Raji (cell line): ENCODE measurements around the gene MT1B.

Experiments
- POLR2A ChIP-seq: IDR thresholded peaks from 2 replicates; pipeline ENCODE4 v1.6.1; 2011; ENCODE audit warnings: low read depth, low read length, control low read depth; ENCODE audit not compliant: insufficient read depth

MT1B gene

DNA sequence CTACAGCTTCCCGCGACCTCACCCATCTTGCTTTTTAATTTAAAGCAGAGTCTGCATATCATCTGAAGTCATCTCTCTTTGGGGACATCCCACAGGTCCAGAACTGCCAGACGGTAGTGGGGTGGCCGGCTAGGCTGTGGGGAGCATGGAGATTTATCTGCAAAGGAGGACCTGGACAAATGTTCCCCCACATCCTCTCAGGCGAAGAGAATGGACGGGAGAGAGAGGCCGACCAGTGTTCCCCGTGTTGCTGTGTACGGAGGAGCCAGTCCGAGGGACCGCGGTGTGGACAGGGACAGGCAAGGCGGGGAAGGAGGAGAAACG lies 19.9 kb upstream of the MT1B start:
- no peak for TF ChIP-seq POLR2A

DNA sequence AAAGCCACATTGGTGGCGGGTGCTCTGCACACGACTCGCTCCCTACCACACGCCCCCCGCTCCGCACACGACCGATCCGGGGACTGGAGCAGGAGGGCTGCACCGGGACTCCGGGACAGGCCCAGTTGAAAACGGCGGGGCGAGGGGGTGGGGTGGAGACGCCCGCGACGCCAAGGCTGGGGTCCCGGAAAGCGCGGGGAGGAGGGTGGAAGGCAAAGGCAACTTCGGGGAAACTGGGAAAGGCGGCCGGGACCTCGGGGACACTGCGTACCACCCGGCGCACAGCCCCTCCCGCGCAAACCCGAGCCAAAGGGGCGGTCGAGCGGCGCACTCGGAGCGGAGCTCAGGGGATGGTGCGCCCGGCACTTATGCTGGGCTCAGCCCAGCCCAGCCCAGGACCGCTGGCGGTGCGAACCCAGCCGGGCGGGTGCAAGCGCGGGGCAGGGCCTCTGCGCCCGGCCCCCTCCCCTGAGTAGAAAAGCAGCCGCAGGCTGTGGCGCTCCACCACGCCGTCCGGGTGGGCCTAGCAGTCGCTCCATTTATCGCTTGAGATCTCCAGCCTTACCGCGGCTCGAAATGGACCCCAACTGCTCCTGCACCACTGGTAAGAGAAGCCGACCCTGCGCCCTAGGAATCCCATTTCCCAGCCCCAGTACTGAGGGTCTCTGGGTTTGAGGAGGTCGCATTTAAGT lies 19.4 kb upstream of the MT1B start, which contains the start of gene MT1M:
Gene MT1M, plus strand, starts transcription at position 504 of the 692 bp plus-strand sequence. Its CDS starts 73 bp downstream, at position 577.
- no peak for TF ChIP-seq POLR2A

DNA sequence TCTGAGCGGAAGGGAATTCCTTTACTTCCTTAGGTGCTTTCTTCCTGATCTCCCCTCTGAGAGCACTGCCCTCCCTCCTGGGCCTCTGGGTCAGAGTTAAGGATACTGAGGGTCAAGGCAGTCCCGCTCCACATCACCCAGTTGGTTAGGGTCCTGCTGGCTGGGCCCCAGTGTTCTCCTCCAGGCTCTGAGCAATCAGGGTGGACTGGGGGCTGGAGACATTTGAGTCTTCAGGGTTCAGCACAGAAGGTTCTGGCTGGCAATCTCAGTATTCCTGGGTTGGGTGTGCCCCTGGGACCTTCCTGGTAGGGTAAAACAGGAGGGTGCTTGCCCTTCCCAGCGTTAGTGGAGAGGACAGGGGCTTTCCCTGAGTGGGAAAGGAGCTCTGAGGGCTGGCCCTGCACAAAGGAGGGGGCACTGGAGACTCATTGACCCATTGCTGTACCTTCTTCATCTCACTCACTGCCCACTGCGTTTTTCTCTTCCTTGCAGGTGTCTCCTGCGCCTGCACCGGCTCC lies 18.8 kb upstream of the MT1B start:
- no peak for TF ChIP-seq POLR2A

DNA sequence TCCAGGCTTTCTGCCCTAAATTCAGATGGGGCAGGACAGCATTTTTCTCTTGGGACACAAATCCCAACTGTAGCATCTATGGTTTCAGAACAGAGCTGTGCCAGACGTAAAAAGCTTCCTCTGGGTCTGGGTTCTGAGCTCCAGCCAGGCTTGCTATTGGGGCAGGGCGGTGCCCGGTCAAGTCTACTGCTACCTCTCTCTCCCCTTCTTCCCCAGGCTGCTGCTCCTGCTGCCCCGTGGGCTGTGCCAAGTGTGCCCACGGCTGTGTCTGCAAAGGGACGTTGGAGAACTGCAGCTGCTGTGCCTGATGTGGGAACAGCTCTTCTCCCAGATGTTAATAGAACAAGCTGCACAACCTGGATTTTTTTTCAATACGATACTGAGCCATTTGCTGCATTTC lies 18.2 kb upstream of the MT1B start:
- no peak for TF ChIP-seq POLR2A

DNA sequence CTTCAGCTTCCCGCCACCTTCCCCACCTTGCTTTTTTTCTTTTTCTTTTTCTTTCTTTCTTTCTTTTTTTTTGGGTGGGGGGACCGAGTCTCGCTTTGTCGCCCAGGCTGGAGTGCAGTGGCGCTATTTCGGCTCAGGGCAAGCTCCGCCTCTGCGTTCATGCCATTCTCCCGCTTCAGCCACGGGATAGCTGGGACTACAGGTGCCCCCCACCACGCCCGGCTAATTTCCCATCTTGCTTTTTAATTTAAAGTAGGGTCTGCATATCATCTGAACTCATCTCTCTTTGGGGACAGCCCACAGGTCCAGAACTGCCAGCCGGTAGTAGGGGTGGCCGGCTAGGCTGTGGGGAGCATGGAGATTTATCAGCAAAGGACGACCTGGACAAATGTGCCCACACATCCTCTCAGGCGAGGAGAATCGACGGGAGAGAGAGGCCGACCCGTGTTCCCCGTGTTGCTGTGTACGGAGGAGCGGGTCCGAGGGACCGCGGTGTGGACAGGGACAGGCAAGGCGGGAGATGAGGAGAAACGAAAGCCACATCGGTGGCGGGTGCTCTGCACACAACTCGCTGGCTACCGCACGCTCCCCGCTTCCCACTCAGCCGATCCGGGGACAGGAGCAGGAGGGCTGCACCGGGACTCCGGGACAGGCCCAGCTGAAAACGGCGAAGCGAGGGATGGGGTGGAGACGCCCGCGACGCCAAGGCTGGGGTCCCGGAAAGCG lies 16.8 kb upstream of the MT1B start:
- TF ChIP-seq POLR2A: no peak

DNA sequence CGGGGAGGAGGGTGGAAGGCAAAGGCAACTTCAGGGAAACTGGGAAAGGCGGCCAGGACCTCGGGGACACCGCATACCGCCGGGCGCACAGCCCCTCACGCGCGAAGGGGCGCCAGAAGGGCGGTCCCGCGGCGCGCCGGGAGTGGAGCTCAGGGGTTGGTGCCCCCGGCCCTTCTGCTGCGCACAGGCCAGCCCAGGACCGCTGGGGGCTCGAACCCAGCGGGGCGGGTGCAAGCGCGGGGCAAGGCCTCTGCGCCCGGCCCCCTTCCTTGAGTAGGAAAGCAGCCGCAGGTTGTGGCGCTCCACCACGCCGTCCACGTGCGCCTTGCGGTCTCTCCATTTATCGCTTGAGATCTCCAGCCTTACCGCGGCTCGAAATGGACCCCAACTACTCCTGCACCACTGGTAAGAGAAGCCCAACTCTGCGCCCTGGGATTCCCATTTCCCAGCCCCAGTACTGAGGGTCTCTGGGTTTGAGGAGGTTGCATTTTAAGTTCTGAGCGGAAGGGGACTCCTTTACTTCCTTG lies 16.2 kb upstream of the MT1B start:
- no peak for TF ChIP-seq POLR2A

DNA sequence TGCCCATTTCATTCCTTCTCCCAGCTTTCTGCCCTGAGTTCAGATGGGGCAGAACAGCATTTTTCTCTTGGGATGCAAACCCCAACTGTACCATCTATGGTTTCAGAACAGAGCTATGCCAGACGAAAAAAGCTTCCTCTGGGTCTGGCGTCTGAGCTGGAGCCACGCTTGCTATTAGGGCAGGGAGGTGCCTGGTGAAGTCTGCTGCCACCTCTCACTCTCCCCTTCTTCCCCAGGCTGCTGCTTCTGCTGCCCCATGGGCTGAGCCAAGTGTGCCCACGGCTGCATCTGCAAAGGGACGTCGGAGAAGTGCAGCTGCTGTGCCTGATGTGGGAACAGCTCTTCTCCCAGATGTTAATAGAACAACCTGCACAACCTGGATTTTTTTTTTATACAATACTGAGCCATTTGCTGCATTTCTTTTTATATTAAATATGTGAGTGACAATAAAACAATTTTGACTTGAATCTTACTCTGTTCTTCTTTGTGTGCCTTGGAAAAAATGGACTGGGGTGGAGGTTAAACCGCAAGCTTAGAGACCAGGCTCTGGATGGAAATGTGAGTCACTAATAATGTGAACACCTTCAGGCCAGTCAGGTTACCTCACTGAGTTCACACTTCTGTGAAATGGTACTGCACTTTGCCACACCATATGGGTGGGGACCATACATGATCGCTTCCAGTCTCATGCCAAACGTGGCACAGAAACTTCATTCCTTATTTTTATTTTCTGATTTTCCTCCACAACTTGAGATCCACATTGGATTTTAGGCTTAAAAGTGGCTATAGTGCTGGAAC lies 14.9 kb upstream of the MT1B start:
- TF ChIP-seq POLR2A: no peak

DNA sequence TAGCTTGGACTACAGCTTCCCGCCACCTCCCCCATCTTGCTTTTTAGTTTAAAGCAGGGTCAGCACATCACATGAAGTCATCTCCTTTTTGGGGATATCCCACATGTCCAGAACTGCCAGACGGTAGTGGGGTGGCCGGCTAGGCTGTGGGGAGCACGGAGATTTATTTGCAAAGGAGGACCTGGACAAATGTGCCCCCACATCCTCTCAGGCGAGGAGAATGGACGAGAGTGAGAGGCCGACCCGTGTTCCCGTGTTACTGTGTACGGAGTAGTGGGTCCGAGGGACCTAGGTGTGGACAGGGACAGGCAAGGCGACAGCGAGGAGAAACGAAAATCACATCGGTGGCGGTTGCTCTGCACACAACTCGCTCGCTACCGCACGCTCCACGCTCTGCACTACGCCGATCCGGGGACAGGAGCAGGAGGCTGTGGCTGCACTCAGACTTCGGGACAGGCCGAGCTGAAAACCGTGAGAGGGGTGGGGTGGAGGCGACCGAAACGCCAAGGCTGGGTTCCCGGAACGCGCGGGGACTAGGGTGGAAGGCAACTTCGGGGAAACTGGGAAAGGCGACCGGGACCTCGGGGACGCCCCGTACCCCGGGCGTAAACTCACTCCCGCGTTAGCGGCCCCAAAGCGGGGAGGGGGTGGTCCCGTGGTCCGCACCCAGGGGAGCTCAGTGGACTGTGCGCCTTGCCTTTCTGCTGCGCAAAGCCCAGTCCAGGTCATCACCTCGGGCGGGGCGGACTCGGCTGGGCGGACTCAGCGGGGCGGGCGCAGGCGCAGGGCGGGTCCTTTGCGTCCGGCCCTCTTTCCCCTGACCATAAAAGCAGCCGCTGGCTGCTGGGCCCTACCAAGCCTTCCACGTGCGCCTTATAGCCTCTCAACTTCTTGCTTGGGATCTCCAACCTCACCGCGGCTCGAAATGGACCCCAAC lies 13.6 kb upstream of the MT1B start, which contains the start of gene MT1A:
Gene MT1A, plus strand, starts transcription at position 853 of the 937 bp plus-strand sequence. Its CDS starts 73 bp downstream, at position 926.
- no peak for TF ChIP-seq POLR2A

DNA sequence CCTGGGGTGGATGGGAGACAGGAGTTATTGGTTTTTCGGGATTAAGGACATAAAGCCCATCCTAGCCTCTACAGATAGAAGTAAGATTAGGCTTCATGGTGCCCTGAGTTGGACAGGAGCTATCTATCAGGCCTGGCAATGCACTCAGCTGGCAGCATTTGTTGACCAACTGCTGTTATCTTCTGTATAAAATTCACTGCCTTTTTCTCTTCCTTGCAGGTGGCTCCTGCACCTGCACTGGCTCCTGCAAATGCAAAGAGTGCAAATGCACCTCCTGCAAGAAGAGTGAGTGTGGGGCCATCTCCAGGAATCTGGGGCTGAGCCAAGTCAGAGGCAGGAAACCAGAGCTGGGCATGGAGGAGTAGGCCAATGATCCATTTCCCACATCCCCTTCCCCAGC lies 12.6 kb upstream of the MT1B start:
- no peak for TF ChIP-seq POLR2A

DNA sequence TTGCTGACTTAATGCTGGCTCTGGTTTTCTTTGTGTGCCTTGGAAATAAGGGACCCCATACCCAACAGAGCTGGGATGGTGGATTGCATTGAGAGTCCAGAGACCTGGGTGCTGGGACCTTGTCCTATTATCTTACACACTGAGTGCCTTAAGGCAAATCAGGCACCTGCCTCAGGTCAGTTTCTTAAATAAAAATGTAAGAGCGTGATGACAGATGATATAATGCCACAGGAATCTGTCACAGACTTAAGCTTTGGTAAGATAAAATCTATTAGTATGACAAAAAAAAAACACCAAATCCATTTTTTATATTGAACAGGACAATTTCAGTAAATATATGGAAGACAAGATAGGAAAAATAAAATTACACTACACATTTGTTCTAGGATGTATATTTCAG lies 11.6 kb upstream of the MT1B start:
- no peak for TF ChIP-seq POLR2A

DNA sequence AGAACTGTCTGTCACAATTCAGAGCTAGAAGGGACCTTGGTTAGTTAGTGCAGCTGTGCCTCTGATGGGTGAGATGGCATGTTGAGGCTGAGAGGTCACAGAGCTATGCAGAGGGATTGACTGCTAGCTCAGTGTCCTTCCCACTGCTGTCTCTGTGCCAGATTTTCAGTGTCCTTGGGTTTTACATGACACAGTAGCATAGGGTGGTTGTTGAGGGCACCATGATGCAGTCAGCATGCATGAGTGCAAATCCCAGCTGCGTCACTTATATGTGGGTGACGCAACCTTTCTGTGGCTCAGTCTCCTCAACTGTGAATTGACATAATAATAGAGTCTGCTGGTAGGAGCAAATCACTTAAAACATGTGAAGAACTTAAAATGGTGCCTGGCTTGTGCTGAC lies 10.5 kb upstream of the MT1B start:
- no peak for TF ChIP-seq POLR2A

DNA sequence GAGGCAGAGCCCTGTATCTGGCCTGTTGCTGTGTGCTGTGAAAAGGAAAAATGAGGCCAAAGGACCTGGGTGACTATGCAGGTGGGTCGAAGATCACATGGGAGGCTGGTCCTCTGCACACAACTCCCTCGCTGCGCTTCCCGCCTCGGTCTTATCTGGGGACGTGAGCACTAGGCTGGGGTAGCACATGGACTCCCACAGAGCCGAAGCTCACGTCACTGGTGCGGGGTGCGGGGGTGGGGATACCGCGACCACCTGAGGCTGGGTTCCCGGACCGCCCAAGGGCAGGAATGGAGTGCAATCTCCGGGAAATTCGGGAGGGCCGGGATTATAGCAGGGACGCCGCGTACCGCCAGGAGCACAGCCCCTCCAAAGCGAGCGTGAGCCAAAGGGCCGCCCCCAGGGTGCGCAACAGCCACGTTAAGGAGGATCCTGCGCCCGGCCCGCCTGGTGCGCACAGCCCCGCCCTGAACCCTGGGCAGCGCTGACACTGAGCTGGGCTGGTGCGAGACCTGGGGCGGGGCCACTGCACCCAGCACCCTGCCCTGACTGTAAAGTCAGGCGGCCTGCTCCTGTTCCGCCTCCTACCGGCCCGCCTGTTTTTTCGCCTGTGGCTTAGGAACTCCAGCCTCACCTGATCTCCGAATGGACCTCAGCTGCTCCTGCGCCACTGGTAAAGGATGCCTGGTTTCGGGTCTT lies 8.5 kb upstream of the MT1B start:
- TF ChIP-seq POLR2A: no peak

DNA sequence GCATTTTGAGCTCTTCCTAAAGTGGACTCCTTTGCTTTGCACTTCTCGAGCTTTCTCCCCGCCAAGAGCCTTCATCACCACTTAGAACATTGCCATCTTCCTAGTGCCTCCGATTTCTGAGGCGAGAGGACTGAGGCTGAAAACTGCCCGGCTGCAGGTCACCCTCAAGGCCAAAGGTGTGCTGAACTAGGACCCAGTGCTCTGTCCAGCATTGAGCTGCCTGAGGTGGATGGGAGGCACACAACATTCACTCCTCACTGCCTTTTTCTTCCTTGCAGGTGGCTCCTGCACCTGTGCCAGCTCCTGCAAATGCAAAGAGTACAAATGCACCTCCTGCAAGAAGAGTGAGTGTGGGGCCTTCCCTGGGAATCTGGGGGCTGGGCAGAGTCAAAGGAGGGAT lies 7.9 kb upstream of the MT1B start:
- TF ChIP-seq POLR2A: no peak

DNA sequence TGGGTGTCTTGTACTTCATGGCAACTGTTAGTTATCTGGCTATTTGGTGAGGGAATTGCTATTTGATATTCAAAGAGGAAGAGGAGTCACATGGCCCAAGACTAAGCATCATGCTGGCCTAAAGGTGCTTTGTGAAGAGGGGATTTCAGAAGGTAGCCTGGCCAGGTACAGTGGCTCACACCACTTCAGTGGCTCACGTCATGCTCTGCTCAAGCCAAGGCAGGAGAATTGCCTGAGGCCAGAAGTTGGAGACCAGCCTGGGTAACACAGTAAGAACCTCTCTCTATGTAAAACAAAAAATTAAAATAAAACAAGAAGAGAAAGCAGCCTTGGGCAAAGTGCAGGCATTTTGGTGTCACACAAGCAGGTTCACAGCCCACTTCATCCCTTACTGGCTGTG lies 6.4 kb upstream of the MT1B start:
- no peak for TF ChIP-seq POLR2A

DNA sequence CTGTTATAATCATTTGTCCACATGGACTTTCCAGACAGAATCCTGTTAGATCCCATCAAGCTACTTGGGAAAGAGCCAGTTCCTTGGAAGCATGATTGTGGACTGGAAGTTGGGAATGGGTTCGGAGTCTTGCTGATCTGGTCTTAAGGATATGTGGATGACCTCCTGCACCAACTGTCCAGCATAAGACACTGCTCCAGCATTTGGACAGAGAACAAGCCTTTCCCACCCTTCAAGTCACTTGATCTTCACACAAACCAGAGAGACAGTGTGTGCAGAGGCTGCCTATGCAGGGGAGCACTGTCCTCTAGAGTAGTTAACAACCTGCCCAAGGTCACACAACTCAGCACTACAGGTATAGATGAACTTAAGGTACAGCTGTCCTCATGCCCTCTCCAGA lies 5.8 kb upstream of the MT1B start:
- TF ChIP-seq POLR2A: no peak
